Keratinocyte (primary cell): ENCODE measurements around the gene PRR23A. TPM values are rescaled to one million over a fixed set of nuclear protein-coding genes. Genes with fewer than 3 reads are reported as not detected.

Source experiments
- DNase-seq: peaks from one replicate; pipeline ENCODE4 v3.0.0-alpha.2; 2011; ENCODE audit warnings: low read depth, missing footprints, low spot score
- FAIRE-seq: peaks from 2 replicates; lab custom pipeline; 2011; peaks lifted over from hg19 to GRCh38; lab: Jason Lieb, UNC
- H2AFZ ChIP-seq: 2 replicates; pipeline ENCODE4 v1.6.0; 2012; ENCODE audit warnings: low read length, control low read depth, inconsistent platforms; ENCODE audit not compliant: control insufficient read depth
- H3K27ac ChIP-seq: 2 replicates; pipeline ENCODE4 v1.5.1; 2011; ENCODE audit warnings: low read length; ENCODE audit not compliant: control insufficient read depth, insufficient read depth
- H3K27me3 ChIP-seq: 3 replicates; pipeline ENCODE4 v1.6.0; 2011; ENCODE audit warnings: low read length; ENCODE audit not compliant: control insufficient read depth, insufficient read depth; ENCODE audit errors: extremely low read depth
- H3K36me3 ChIP-seq, 2 experiments: 2 replicates in 1 of 2; 3 replicates in 1 of 2; pipeline ENCODE4 v1.5.1; 2011; ENCODE audit warnings: low read length in 2 of 2, mild to moderate bottlenecking in 1 of 2; ENCODE audit not compliant: control insufficient read depth in 2 of 2, insufficient read depth in 2 of 2; ENCODE audit errors: extremely low read depth in 1 of 2
- H3K4me1 ChIP-seq: 3 replicates; pipeline ENCODE4 v1.5.1; 2011; ENCODE audit warnings: low read length; ENCODE audit not compliant: control insufficient read depth, insufficient read depth; ENCODE audit errors: extremely low read depth
- H3K4me2 ChIP-seq: 3 replicates; pipeline ENCODE4 v1.6.0; 2011; ENCODE audit warnings: low read depth, low read length; ENCODE audit not compliant: control insufficient read depth, insufficient read depth; ENCODE audit errors: extremely low read depth
- H3K4me3 ChIP-seq, 3 experiments: fragments of 200-600 bp in 1 of 3; sonication (generic) in 1 of 3; 2 replicates in 2 of 3; 3 replicates in 1 of 3; pipeline ENCODE4 v1.5.1; 2011 to 2016; ENCODE audit warnings: low read length in 3 of 3, mild to moderate bottlenecking in 3 of 3, control low read depth in 2 of 3, inconsistent platforms in 1 of 3, low read depth in 1 of 3, mixed read lengths in 1 of 3, mixed run types in 1 of 3, moderate library complexity in 1 of 3; ENCODE audit not compliant: control insufficient read depth in 2 of 3, insufficient read depth in 2 of 3; ENCODE audit errors: extremely low read depth in 1 of 3
- H3K79me2 ChIP-seq: 2 replicates; pipeline ENCODE4 v1.6.0; 2012; ENCODE audit warnings: low read length; ENCODE audit not compliant: control insufficient read depth, insufficient read depth
- H3K9ac ChIP-seq: 3 replicates; pipeline ENCODE4 v1.6.0; 2011; ENCODE audit warnings: low read length; ENCODE audit not compliant: control insufficient read depth, insufficient read depth; ENCODE audit errors: extremely low read depth
- H3K9me1 ChIP-seq: 3 replicates; pipeline ENCODE4 v1.6.0; 2011; ENCODE audit warnings: low read length; ENCODE audit not compliant: control insufficient read depth, insufficient read depth; ENCODE audit errors: extremely low read depth
- H3K9me3 ChIP-seq: 2 replicates; pipeline ENCODE4 v1.5.1; 2012; ENCODE audit warnings: low read depth, low read length; ENCODE audit not compliant: control insufficient read depth
- H4K20me1 ChIP-seq: 3 replicates; pipeline ENCODE4 v1.6.0; 2011; ENCODE audit warnings: low read length; ENCODE audit not compliant: control insufficient read depth, insufficient read depth; ENCODE audit errors: extremely low read depth
- CTCF ChIP-seq, 3 experiments: IDR thresholded peaks in 1 of 3; conservative IDR thresholded peaks in 1 of 3; optimal IDR thresholded peaks in 1 of 3; 2 replicates in 2 of 3; 3 replicates in 1 of 3; pipeline versions ENCODE3 to v1.5.1; 2011; ENCODE audit warnings: low read length in 3 of 3, mild to moderate bottlenecking in 3 of 3, moderate library complexity in 2 of 3, control low read depth in 1 of 3, inconsistent platforms in 1 of 3; ENCODE audit not compliant: insufficient read depth in 2 of 3; ENCODE audit errors: extremely low read depth in 1 of 3
- EZH2 ChIP-seq: IDR thresholded peaks from one replicate; pipeline ENCODE4 v1.6.1; 2012; ENCODE audit warnings: inconsistent platforms, mild to moderate bottlenecking, low read length, moderate library complexity
- dilution Hi-C: fragments of 300-500 bp; cut with MboI; formaldehyde crosslinking; loops from one replicate; pipeline ENCODE4 v1.7.0; 2020; ENCODE audit warnings: low sequenced_read_pairs; ENCODE audit not compliant: extremely low pct_ligation_motif_present
- polyA plus RNA-seq, 5 experiments: library from polyadenylated mRNA; depleted of rRNA in 3 of 5; stranded (reverse) in 3 of 5; stranded (forward) in 1 of 5; unstranded in 1 of 5; fragments of >200 nt; gene quantifications; 1 replicate in 1 of 5; 2 replicates in 3 of 5; 3 replicates in 1 of 5; pipeline versions ENCODE4 v1.2.1 to v1.2.3, GENCODE V29; 2011 to 2012; ENCODE audit warnings: missing spikeins in 2 of 5, low read depth in 1 of 5, low replicate concordance in 1 of 5

The PRR23A gene
- polyA plus RNA-seq, 1 donor (not counting 4 experiments of a cell fraction or from before 2014, with no cell fraction given) = not detected

- FAIRE-seq (no peak), DNase-seq (no peak)
- TF ChIP-seq CTCF (optimal IDR thresholded peaks at IDR 0.05 in 1 of 3, IDR thresholded peaks at IDR 0.05 in 1 of 3, conservative IDR thresholded peaks at IDR 0.05 in 1 of 3; ENCODE audit: extremely low read depth in 1 of 3, insufficient read depth in 2 of 3, low read length in 3 of 3) (no peak), EZH2 (no peak)
- Histone ChIP-seq H3K4me3 (no peak overlapping the region), H3K36me3 (no peaks in the 10 kb centered on the region), H3K9ac (no peak overlapping the region), H3K4me2 (no peak overlapping the region), H3K4me1 (no peaks in the 10 kb centered on the region), H3K9me3 (no peaks in the 10 kb centered on the region), H3K9me1 (no peaks in the 10 kb centered on the region), H4K20me1 (no peaks in the 10 kb centered on the region), H3K27ac (no peak overlapping the region), H3K79me2 (no peaks in the 10 kb centered on the region), H2AFZ (no peak overlapping the region), H3K27me3 (no peaks in the 10 kb centered on the region)
- dilution Hi-C loops = no loop called here
Observed at GRCh38 chr3:138972941-138973340, 33.1 kb downstream of the PRR23A start.

- H3K4me1 ChIP-seq = no peaks in the 10 kb centered on the region
- no peaks in the 10 kb centered on the region for H3K9me3 ChIP-seq
- H3K79me2 ChIP-seq = no peaks in the 10 kb centered on the region
- dilution Hi-C loops = no loop called here
- H3K4me3 ChIP-seq = no peak overlapping the region
- no peak overlapping the region for H3K4me2 ChIP-seq
- TF ChIP-seq EZH2 (no peak), CTCF (optimal IDR thresholded peaks at IDR 0.05 in 1 of 3, IDR thresholded peaks at IDR 0.05 in 1 of 3, conservative IDR thresholded peaks at IDR 0.05 in 1 of 3; ENCODE audit: extremely low read depth in 1 of 3, insufficient read depth in 2 of 3, low read length in 3 of 3) (no peak)
- FAIRE-seq (no peak), DNase-seq (no peak)
- H3K9me1 ChIP-seq = no peaks in the 10 kb centered on the region
- H3K27ac ChIP-seq = no peak overlapping the region
- H4K20me1 ChIP-seq = no peaks in the 10 kb centered on the region
- no peak overlapping the region for H3K9ac ChIP-seq
- no peaks in the 10 kb centered on the region for H3K36me3 ChIP-seq
- no peak overlapping the region for H2AFZ ChIP-seq
- no peaks in the 10 kb centered on the region for H3K27me3 ChIP-seq
Observed at GRCh38 chr3:138971766-138972320, 34.2 kb downstream of the PRR23A start.
